Liver (tissue), 9 donors: Measurements from ENCODE around the gene EBF4. TPM values are rescaled to one million over a fixed set of nuclear protein-coding genes. Genes with fewer than 3 reads are reported as not detected.
A peak's percentile ranks its signal among the peaks of the same experiment; 100 is the strongest.

ENCODE experiments used
- DNase-seq: peaks from one replicate; pipeline ENCODE4 v3.0.0-alpha.2; 2017; ENCODE audit warnings: low spot score
- H3K27ac ChIP-seq, 2 donors: one replicate each; pipeline ENCODE4 v1.7.0; 2013; ENCODE audit warnings: inconsistent platforms in 2 of 2, low read length in 2 of 2, control low read depth in 1 of 2, low read depth in 1 of 2, mild to moderate bottlenecking in 1 of 2
- H3K27me3 ChIP-seq, 4 donors: one replicate each; pipeline versions ENCODE4 v1.6.1 to v1.7.0; 2013; ENCODE audit warnings: low read length in 3 of 4, inconsistent platforms in 1 of 4, mild to moderate bottlenecking in 1 of 4, moderate library complexity in 1 of 4; ENCODE audit not compliant: control insufficient read depth in 4 of 4, insufficient read depth in 4 of 4
- H3K36me3 ChIP-seq, 4 donors: one replicate each; pipeline versions ENCODE4 v1.6.1 to v1.7.0; 2013; ENCODE audit warnings: low read length in 3 of 4, mild to moderate bottlenecking in 3 of 4, low read depth in 1 of 4, moderate library complexity in 1 of 4; ENCODE audit not compliant: control insufficient read depth in 4 of 4, insufficient read depth in 3 of 4
- H3K4me1 ChIP-seq, 4 donors: one replicate each; pipeline versions ENCODE4 v1.6.1 to v1.7.0; 2013; ENCODE audit warnings: low read length in 3 of 4, mild to moderate bottlenecking in 3 of 4, moderate library complexity in 1 of 4; ENCODE audit not compliant: control insufficient read depth in 4 of 4, insufficient read depth in 4 of 4
- H3K4me3 ChIP-seq, 3 donors: one replicate each; pipeline versions ENCODE4 v1.6.1 to v1.7.0; 2013; ENCODE audit warnings: low read length in 3 of 3, control low read depth in 1 of 3, low read depth in 1 of 3, mild to moderate bottlenecking in 1 of 3
- H3K9ac ChIP-seq, 2 donors: one replicate each; pipeline ENCODE4 v1.7.0; 2013; ENCODE audit warnings: low read length in 2 of 2, mild to moderate bottlenecking in 2 of 2, moderate library complexity in 2 of 2, control low read depth in 1 of 2, low read depth in 1 of 2
- H3K9me3 ChIP-seq, 4 donors: one replicate each; pipeline versions ENCODE4 v1.6.1 to v1.7.0; 2013; ENCODE audit warnings: low read length in 3 of 4; ENCODE audit not compliant: control insufficient read depth in 4 of 4
- ATF3 ChIP-seq: IDR thresholded peaks from 2 replicates; pipeline ENCODE4 v1.6.1; 2016; ENCODE audit warnings: antibody characterized with exemption
- CTCF ChIP-seq: fragments of 150-350 bp; IDR thresholded peaks from 2 replicates; pipeline ENCODE4 v1.5.1; 2017; ENCODE audit warnings: improper control_type of control experiment, low read depth, low read length; ENCODE audit not compliant: missing input control
- EGR1 ChIP-seq, 2 donors: IDR thresholded peaks; 2 replicates each; pipeline ENCODE4 v1.6.1; 2016 to 2018; ENCODE audit warnings: antibody characterized with exemption in 2 of 2, low read depth in 2 of 2
- FOXA1 ChIP-seq: IDR thresholded peaks from 2 replicates; pipeline ENCODE4 v1.6.1; 2016; ENCODE audit warnings: antibody characterized with exemption
- FOXA2 ChIP-seq: IDR thresholded peaks from 2 replicates; pipeline ENCODE4 v1.6.1; 2016; ENCODE audit warnings: antibody characterized with exemption
- HNF4G ChIP-seq: IDR thresholded peaks from 2 replicates; pipeline ENCODE4 v1.6.1; 2016; ENCODE audit warnings: antibody characterized with exemption
- MAX ChIP-seq: IDR thresholded peaks from 2 replicates; pipeline ENCODE4 v1.6.1; 2016; ENCODE audit warnings: antibody characterized with exemption
- NR2F2 ChIP-seq: IDR thresholded peaks from 2 replicates; pipeline ENCODE4 v1.6.1; 2016; ENCODE audit warnings: antibody characterized with exemption
- RXRA ChIP-seq, 2 donors: IDR thresholded peaks; 2 replicates each; pipeline ENCODE4 v1.6.1; 2017 to 2018; ENCODE audit warnings: antibody characterized with exemption in 2 of 2, mild to moderate bottlenecking in 1 of 2
- SP1 ChIP-seq: IDR thresholded peaks from 2 replicates; pipeline ENCODE4 v1.6.1; 2018; ENCODE audit warnings: antibody characterized with exemption, mild to moderate bottlenecking
- YY1 ChIP-seq: IDR thresholded peaks from 2 replicates; pipeline ENCODE4 v1.6.1; 2016; ENCODE audit warnings: antibody characterized with exemption, mild to moderate bottlenecking
- WGBS: extraction: QIAGEN DNeasy Blood & Tissue Kit; methylation state at CpG from one replicate; pipeline ENCODE4 v1.1.7; 2013; 5-methylcytosine and 5-hydroxymethylcytosine counted together
- polyA plus RNA-seq, 2 donors: library from polyadenylated mRNA; stranded (reverse) in 1 of 2; unstranded in 1 of 2; fragments of 200-250 nt in 1 of 2; fragments of >200 nt in 1 of 2; fragmentation: Nextera tagmentation in 1 of 2; extraction: Ambion mirVana in 1 of 2; gene quantifications; one replicate each; pipeline versions ENCODE4 v1.2.1 to v1.2.3, GENCODE V29; 2013 to 2015
- total RNA-seq, 2 donors: library from RNA; depleted of rRNA; stranded (reverse); fragments of >200 nt; gene quantifications; one replicate each; pipeline ENCODE4 v1.2.3, GENCODE V29; 2014
- donor health status: healthy.
- donor health status: healthy.
- donor health status: healthy.
- donor health status: healthy.
- donor health status: healthy.

The EBF4 gene
- total and polyA plus RNA-seq, 4 donors, result 2.3 to 4.0 (median 2.9) TPM

- TF ChIP-seq MAX, result no peak
- no peak for TF ChIP-seq CTCF
- TF ChIP-seq FOXA2, result no peak
- TF ChIP-seq HNF4G, result no peak
- no peak for TF ChIP-seq SP1
These were observed 306 bp downstream of the EBF4 start (continued) for GRCh38 chr20:2692886-2693285.

GRCh38 chr20:2693286-2694007 is 867 bp downstream of the EBF4 start:
- no peak overlapping the region for H3K9ac ChIP-seq
- no peak for DNase-seq
- no peak overlapping the region for H3K27ac ChIP-seq

GRCh38 chr20:2694008-2694471 is 1.5 kb downstream of the EBF4 start:
- Histone ChIP-seq H3K27me3 (peaks cover 0 to 11% (median 0%) of the 10 kb centered on the region in 4 donors), H3K9me3 (no peaks in the 10 kb centered on the region)

More at GRCh38 chr20:2693286-2694007, 867 bp downstream of the EBF4 start:
- Histone ChIP-seq H3K36me3 (no peaks in the 10 kb centered on the region), H3K27me3 (peaks cover 0 to 11% (median 0%) of the 10 kb centered on the region in 4 donors), H3K4me3 (peak overlapping the region in 1 of 3 donors; percentile 67), H3K4me1 (peaks cover 4 to 7% (median 6%) of the 10 kb centered on the region in 4 donors), H3K9me3 (no peaks in the 10 kb centered on the region)
- WGBS, result 5% methylated on average over 89 of the region's 89 CpGs
- TF ChIP-seq ATF3, result no peak

GRCh38 chr20:2694519-2694918 is 1.9 kb downstream of the EBF4 start:
- no peak for DNase-seq
- Histone ChIP-seq H3K9me3 (no peaks in the 10 kb centered on the region), H3K4me3 (no peak overlapping the region), H3K27me3 (peaks cover 0 to 11% (median 0%) of the 10 kb centered on the region in 4 donors), H3K9ac (no peak overlapping the region), H3K27ac (no peak overlapping the region), H3K36me3 (no peaks in the 10 kb centered on the region), H3K4me1 (peaks cover 4 to 7% (median 6%) of the 10 kb centered on the region in 4 donors)
- WGBS, result 48% methylated on average over 13 of the region's 13 CpGs
- TF ChIP-seq FOXA1 (no peak), EGR1 (IDR thresholded peaks at IDR 0.05; ENCODE audit: low read depth in 2 of 2) (no peak), YY1 (no peak), RXRA (IDR thresholded peaks at IDR 0.05) (no peak)

More at GRCh38 chr20:2694008-2694471, 1.5 kb downstream of the EBF4 start:
- Histone ChIP-seq H3K4me1 (peaks cover 4 to 7% (median 6%) of the 10 kb centered on the region in 4 donors), H3K27ac (no peak overlapping the region), H3K9ac (no peak overlapping the region), H3K36me3 (no peaks in the 10 kb centered on the region), H3K4me3 (peak overlapping the region in 1 of 3 donors; percentile 67)
- WGBS, result 20% methylated on average over 23 of the region's 23 CpGs
- TF ChIP-seq ATF3, result no peak
- no peak for TF ChIP-seq NR2F2
- no peak for TF ChIP-seq EGR1 (IDR thresholded peaks at IDR 0.05; ENCODE audit: low read depth in 2 of 2)
- TF ChIP-seq RXRA (IDR thresholded peaks at IDR 0.05), result no peak
- DNase-seq, result no peak
